Subcutaneous adipose tissue (tissue), 4 donors: ENCODE measurements around the gene DSC2. TPM values are rescaled to one million over a fixed set of nuclear protein-coding genes. Genes with fewer than 3 reads are reported as not detected.

Source experiments
- total RNA-seq, 4 donors: library from RNA; depleted of rRNA; stranded (reverse); fragments of >200 nt; gene quantifications; one replicate each; pipeline ENCODE4 v1.1.0, GENCODE V29; 2016
- TF ChIP-seq, protein P1 (sequence below): fragments of 450-650 bp; IDR thresholded peaks from one replicate; pipeline ENCODE4 v1.5.1; 2016; ENCODE audit warnings: low read depth, mild to moderate bottlenecking, control low read depth, antibody characterized with exemption, moderate library complexity

Gene DSC2
- total RNA-seq, 4 donors from 2014 or later = 10.6 to 18.2 (median 13.3) TPM

DNA sequence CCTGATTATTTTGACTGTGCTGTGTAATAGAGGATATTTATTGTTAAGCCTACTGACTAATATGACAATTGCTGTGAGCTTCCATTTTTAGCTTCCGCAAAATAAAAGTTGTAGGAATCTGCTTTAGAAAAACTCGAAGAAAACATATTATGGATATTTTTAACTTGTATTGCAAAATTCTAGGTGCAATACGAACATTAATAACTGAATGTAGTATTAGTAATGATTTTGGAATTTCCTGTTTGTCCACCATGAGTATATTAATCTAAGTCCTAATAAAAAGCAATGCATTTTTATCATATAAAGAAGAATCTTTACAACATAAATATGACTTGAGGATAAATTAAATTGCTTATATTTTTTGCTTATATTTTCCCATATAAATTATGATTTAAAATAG lies 57.3 kb downstream of the DSC2 start:
- TF ChIP-seq, protein P1, sequence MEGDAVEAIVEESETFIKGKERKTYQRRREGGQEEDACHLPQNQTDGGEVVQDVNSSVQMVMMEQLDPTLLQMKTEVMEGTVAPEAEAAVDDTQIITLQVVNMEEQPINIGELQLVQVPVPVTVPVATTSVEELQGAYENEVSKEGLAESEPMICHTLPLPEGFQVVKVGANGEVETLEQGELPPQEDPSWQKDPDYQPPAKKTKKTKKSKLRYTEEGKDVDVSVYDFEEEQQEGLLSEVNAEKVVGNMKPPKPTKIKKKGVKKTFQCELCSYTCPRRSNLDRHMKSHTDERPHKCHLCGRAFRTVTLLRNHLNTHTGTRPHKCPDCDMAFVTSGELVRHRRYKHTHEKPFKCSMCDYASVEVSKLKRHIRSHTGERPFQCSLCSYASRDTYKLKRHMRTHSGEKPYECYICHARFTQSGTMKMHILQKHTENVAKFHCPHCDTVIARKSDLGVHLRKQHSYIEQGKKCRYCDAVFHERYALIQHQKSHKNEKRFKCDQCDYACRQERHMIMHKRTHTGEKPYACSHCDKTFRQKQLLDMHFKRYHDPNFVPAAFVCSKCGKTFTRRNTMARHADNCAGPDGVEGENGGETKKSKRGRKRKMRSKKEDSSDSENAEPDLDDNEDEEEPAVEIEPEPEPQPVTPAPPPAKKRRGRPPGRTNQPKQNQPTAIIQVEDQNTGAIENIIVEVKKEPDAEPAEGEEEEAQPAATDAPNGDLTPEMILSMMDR = no peak

DNA sequence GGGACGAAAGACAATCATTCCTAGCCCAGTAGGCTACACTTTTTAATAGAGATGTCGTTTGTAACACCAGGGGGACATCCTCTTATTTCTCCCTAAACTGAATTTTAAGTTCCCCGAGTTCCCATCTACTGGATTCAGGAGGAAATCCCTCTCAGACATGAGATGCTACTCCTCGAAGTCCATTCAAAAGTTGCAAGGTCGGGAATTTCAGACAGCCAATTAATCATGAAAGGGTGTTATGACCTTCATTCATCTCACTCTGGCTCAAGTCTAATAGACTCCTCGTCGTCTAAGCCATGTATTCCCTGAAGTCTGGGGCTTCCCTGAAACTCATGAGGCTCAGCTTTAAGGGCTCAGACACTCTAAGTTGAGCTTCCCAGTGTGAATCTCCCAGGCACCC lies 58.5 kb downstream of the DSC2 start:
- TF ChIP-seq, protein P1 = no peak

DNA sequence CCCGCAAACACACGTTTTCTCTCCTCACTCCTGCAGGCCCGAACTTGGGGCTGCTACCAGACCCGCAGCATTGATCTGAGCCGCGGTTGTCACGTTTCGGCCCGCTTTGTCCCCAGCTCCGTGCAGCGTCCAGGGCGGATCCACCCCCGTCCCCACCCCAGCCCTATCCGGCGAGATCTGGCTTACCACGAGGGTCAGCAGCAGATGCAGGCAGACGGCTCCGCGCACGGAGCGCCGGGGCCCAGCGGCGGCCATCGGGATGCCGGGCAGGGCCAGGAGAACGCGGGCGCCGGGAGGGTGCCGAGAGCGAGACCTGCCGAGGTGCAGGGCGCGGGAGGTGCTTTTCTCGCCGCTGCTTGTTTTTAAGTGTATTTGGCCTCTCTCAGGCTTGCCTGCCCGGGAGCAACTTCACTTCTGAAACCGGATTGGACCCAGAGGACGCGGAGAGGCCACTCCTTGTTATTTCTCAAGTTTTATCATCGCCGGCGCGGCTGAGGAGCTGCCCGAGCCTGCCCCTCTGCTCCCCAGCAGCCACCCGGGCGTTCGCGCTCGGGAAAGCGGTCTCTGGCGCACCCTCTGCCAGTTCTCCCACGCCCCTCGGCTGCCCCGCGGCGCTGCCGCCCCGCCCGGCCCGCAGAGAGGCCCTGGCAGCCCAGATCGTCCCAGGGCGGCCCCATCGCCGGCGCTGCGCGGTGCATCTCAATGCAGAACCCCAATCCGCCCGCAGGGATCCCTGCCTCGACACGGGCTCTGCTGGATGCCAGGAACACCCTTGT lies 59.6 kb downstream of the DSC2 start, which contains the start of gene DSC3:
Gene DSC3 (minus strand): TSS at position 337 of the 776 bp plus-strand sequence. CDS start 82 bp downstream, at position 255.
- TF ChIP-seq, protein P1 = no peak

DNA sequence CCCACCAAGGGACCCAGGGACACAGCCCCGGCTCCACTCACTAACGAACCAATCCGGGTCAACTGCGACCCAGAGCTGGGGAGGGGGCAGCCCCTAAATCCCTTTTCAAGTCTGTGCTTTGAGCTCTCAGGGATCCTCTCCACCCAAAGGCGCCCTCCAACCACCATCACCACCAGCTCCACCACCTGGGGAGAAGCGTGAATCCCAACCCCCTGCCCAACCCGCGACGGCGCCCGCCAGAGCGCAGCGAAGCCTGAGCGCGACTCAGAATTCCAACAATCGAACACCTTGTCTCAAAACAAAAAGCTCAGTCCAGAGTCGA lies 60.2 kb downstream of the DSC2 start:
- TF ChIP-seq, protein P1 = no peak

DNA sequence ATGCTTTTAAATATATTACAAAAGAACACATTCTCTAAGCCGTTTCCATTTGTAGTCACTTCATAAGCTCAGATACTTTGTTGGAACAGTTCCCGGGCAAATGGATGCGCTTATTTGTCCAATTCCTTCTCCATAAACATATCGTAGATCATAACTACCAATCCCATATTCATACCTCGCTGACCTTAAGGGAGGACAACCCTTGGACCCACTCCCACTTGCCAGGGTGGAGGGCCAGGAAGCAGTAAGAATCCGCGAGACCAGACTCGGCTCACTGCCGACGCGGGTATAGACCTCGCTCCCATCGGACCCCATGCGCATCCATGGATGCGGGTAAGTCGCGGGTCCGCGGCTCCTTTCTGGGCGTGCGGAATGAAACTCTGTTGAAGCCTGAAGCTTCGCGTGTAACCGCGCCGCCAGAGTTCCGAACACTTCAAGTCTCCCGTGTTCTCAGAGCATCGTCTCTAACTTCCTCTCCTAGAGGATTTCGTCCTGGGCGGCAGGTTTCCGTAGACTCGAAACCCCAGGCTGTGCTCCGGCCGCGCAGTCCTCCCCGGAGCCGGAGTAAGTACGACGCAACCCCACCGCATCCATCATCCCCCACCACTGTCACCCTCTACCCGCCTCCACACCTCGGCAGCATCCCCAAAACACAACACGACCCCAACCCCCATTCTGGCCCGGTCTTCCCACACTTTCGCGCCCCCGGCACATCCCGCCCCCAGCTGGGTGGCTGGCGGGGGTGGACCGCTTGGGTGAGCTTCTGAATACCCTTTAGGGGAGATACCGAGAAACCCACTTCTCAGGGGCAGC lies 60.7 kb downstream of the DSC2 start:
- TF ChIP-seq, protein P1 = no peak

DNA sequence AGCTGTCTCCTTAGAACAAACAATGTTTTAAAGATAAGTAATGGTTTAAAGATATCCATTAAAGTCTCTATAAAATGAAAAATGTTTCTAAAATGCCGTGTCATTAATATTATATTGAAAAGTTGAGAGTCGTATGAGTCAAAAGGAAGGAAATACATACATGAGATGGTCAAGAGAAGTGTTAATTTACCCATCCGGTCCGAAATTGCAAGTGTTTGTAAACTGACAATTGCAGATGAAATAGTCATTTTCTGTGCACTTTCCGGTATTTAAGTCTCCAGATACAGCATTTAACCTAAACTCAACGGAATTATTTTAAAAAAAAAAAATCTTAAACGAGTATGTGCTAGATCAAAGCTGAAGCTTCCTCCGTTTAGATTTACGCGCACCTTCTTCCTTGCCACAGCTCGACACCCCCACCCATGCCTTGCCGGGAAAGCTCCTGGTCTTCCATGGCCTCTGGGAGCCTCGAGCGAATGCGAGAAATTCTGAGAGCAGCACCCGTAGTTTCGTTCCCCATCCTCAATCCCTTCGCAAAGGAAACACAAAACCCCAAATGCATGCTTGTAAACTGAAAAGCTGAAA lies 61.4 kb downstream of the DSC2 start:
- TF ChIP-seq, protein P1 = no peak

DNA sequence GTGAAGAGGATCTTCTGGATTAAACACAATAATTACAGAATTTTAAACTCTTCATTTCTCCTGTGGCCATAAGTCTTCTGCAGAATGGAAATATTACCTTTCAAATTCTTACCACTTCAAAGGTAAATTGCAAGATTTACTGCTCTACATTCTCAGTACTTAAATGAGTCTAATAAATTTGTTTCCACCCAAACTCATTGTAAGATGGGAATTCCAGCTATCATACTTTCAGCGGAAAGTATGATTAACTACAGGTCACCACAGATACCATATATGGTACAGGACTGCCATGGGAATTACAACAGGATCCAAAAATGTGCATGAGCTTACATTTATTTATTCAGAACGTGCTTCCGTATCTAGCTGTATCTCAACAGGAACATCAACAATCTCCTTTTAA lies 62.8 kb downstream of the DSC2 start:
- TF ChIP-seq, protein P1 = no peak
